Liver (tissue), 9 donors: ENCODE measurements around the gene ENOX1. TPM values are rescaled to one million over a fixed set of nuclear protein-coding genes. Genes with fewer than 3 reads are reported as not detected.

Source experiments
- DNase-seq: peaks from one replicate; pipeline ENCODE4 v3.0.0-alpha.2; 2017; ENCODE audit warnings: low spot score
- H3K27ac ChIP-seq, 2 donors: one replicate each; pipeline ENCODE4 v1.7.0; 2013; ENCODE audit warnings: inconsistent platforms in 2 of 2, low read length in 2 of 2, control low read depth in 1 of 2, low read depth in 1 of 2, mild to moderate bottlenecking in 1 of 2
- H3K27me3 ChIP-seq, 4 donors: one replicate each; pipeline versions ENCODE4 v1.6.1 to v1.7.0; 2013; ENCODE audit warnings: low read length in 3 of 4, inconsistent platforms in 1 of 4, mild to moderate bottlenecking in 1 of 4, moderate library complexity in 1 of 4; ENCODE audit not compliant: control insufficient read depth in 4 of 4, insufficient read depth in 4 of 4
- H3K36me3 ChIP-seq, 4 donors: one replicate each; pipeline versions ENCODE4 v1.6.1 to v1.7.0; 2013; ENCODE audit warnings: low read length in 3 of 4, mild to moderate bottlenecking in 3 of 4, low read depth in 1 of 4, moderate library complexity in 1 of 4; ENCODE audit not compliant: control insufficient read depth in 4 of 4, insufficient read depth in 3 of 4
- H3K4me1 ChIP-seq, 4 donors: one replicate each; pipeline versions ENCODE4 v1.6.1 to v1.7.0; 2013; ENCODE audit warnings: low read length in 3 of 4, mild to moderate bottlenecking in 3 of 4, moderate library complexity in 1 of 4; ENCODE audit not compliant: control insufficient read depth in 4 of 4, insufficient read depth in 4 of 4
- H3K4me3 ChIP-seq, 3 donors: one replicate each; pipeline versions ENCODE4 v1.6.1 to v1.7.0; 2013; ENCODE audit warnings: low read length in 3 of 3, control low read depth in 1 of 3, low read depth in 1 of 3, mild to moderate bottlenecking in 1 of 3
- H3K9ac ChIP-seq, 2 donors: one replicate each; pipeline ENCODE4 v1.7.0; 2013; ENCODE audit warnings: low read length in 2 of 2, mild to moderate bottlenecking in 2 of 2, moderate library complexity in 2 of 2, control low read depth in 1 of 2, low read depth in 1 of 2
- H3K9me3 ChIP-seq, 4 donors: one replicate each; pipeline versions ENCODE4 v1.6.1 to v1.7.0; 2013; ENCODE audit warnings: low read length in 3 of 4; ENCODE audit not compliant: control insufficient read depth in 4 of 4
- ATF3 ChIP-seq: IDR thresholded peaks from 2 replicates; pipeline ENCODE4 v1.6.1; 2016; ENCODE audit warnings: antibody characterized with exemption
- EGR1 ChIP-seq, 2 donors: IDR thresholded peaks; 2 replicates each; pipeline ENCODE4 v1.6.1; 2016 to 2018; ENCODE audit warnings: antibody characterized with exemption in 2 of 2, low read depth in 2 of 2
- FOXA1 ChIP-seq: IDR thresholded peaks from 2 replicates; pipeline ENCODE4 v1.6.1; 2016; ENCODE audit warnings: antibody characterized with exemption
- FOXA2 ChIP-seq: IDR thresholded peaks from 2 replicates; pipeline ENCODE4 v1.6.1; 2016; ENCODE audit warnings: antibody characterized with exemption
- HNF4G ChIP-seq: IDR thresholded peaks from 2 replicates; pipeline ENCODE4 v1.6.1; 2016; ENCODE audit warnings: antibody characterized with exemption
- JUND ChIP-seq, 2 donors: IDR thresholded peaks; 2 replicates each; pipeline ENCODE4 v1.6.1; 2016; ENCODE audit warnings: antibody characterized with exemption in 2 of 2
- NR2F2 ChIP-seq: IDR thresholded peaks from 2 replicates; pipeline ENCODE4 v1.6.1; 2016; ENCODE audit warnings: antibody characterized with exemption
- RAD21 ChIP-seq, 2 donors: IDR thresholded peaks; 2 replicates each; pipeline ENCODE4 v1.6.1; 2016; ENCODE audit warnings: antibody characterized with exemption in 2 of 2, mild to moderate bottlenecking in 2 of 2
- RXRA ChIP-seq, 2 donors: IDR thresholded peaks; 2 replicates each; pipeline ENCODE4 v1.6.1; 2017 to 2018; ENCODE audit warnings: antibody characterized with exemption in 2 of 2, mild to moderate bottlenecking in 1 of 2
- SP1 ChIP-seq: IDR thresholded peaks from 2 replicates; pipeline ENCODE4 v1.6.1; 2018; ENCODE audit warnings: antibody characterized with exemption, mild to moderate bottlenecking
- TAF1 ChIP-seq: conservative IDR thresholded peaks from 2 replicates; pipeline ENCODE4 v1.6.1; 2016; ENCODE audit warnings: antibody characterized with exemption, mild to moderate bottlenecking
- YY1 ChIP-seq: IDR thresholded peaks from 2 replicates; pipeline ENCODE4 v1.6.1; 2016; ENCODE audit warnings: antibody characterized with exemption, mild to moderate bottlenecking
- WGBS: extraction: QIAGEN DNeasy Blood & Tissue Kit; methylation state at CpG from one replicate; pipeline ENCODE4 v1.1.7; 2013; 5-methylcytosine and 5-hydroxymethylcytosine counted together
- polyA plus RNA-seq, 2 donors: library from polyadenylated mRNA; stranded (reverse) in 1 of 2; unstranded in 1 of 2; fragments of 200-250 nt in 1 of 2; fragments of >200 nt in 1 of 2; fragmentation: Nextera tagmentation in 1 of 2; extraction: Ambion mirVana in 1 of 2; gene quantifications; one replicate each; pipeline versions ENCODE4 v1.2.1 to v1.2.3, GENCODE V29; 2013 to 2015
- total RNA-seq, 2 donors: library from RNA; depleted of rRNA; stranded (reverse); fragments of >200 nt; gene quantifications; one replicate each; pipeline ENCODE4 v1.2.3, GENCODE V29; 2014
- TF ChIP-seq, protein P1 (sequence below): IDR thresholded peaks from 2 replicates; pipeline ENCODE4 v1.6.1; 2016; ENCODE audit warnings: antibody characterized with exemption, mild to moderate bottlenecking
- TF ChIP-seq, protein P2 (sequence below): fragments of 150-350 bp; IDR thresholded peaks from 2 replicates; pipeline ENCODE4 v1.5.1; 2017; ENCODE audit warnings: improper control_type of control experiment, low read depth, low read length; ENCODE audit not compliant: missing input control
- donor health status: healthy.
- donor health status: healthy.
- donor health status: healthy.
- donor health status: healthy.
- donor health status: healthy.

ENOX1 gene
- total and polyA plus RNA-seq, 4 donors: 0.02 to 0.33 (median 0.08) TPM; not detected in 1

GRCh38 chr13:43546251-43546650 lies 240.5 kb downstream of the ENOX1 start:
- no peak overlapping the region for H3K27ac ChIP-seq
- TF ChIP-seq, protein P1, sequence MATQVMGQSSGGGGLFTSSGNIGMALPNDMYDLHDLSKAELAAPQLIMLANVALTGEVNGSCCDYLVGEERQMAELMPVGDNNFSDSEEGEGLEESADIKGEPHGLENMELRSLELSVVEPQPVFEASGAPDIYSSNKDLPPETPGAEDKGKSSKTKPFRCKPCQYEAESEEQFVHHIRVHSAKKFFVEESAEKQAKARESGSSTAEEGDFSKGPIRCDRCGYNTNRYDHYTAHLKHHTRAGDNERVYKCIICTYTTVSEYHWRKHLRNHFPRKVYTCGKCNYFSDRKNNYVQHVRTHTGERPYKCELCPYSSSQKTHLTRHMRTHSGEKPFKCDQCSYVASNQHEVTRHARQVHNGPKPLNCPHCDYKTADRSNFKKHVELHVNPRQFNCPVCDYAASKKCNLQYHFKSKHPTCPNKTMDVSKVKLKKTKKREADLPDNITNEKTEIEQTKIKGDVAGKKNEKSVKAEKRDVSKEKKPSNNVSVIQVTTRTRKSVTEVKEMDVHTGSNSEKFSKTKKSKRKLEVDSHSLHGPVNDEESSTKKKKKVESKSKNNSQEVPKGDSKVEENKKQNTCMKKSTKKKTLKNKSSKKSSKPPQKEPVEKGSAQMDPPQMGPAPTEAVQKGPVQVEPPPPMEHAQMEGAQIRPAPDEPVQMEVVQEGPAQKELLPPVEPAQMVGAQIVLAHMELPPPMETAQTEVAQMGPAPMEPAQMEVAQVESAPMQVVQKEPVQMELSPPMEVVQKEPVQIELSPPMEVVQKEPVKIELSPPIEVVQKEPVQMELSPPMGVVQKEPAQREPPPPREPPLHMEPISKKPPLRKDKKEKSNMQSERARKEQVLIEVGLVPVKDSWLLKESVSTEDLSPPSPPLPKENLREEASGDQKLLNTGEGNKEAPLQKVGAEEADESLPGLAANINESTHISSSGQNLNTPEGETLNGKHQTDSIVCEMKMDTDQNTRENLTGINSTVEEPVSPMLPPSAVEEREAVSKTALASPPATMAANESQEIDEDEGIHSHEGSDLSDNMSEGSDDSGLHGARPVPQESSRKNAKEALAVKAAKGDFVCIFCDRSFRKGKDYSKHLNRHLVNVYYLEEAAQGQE: no peak
- TF ChIP-seq NR2F2: no peak
- TF ChIP-seq ATF3: no peak
- no peak for TF ChIP-seq FOXA1
- TF ChIP-seq EGR1 (IDR thresholded peaks at IDR 0.05; ENCODE audit: low read depth in 2 of 2): no peak
- no peak for TF ChIP-seq JUND (IDR thresholded peaks at IDR 0.05)
- no peak for TF ChIP-seq HNF4G
- TF ChIP-seq FOXA2: no peak
- H3K36me3 ChIP-seq: no peaks in the 10 kb centered on the region
- 51% methylated on average over 3 of the region's 3 CpGs for whole genome bisulfite sequencing
- no peak for DNase-seq
- H3K4me3 ChIP-seq: no peak overlapping the region
- H3K9me3 ChIP-seq: no peaks in the 10 kb centered on the region
- H3K27me3 ChIP-seq: no peaks in the 10 kb centered on the region
- no peaks in the 10 kb centered on the region for H3K4me1 ChIP-seq
- no peak overlapping the region for H3K9ac ChIP-seq

DNA sequence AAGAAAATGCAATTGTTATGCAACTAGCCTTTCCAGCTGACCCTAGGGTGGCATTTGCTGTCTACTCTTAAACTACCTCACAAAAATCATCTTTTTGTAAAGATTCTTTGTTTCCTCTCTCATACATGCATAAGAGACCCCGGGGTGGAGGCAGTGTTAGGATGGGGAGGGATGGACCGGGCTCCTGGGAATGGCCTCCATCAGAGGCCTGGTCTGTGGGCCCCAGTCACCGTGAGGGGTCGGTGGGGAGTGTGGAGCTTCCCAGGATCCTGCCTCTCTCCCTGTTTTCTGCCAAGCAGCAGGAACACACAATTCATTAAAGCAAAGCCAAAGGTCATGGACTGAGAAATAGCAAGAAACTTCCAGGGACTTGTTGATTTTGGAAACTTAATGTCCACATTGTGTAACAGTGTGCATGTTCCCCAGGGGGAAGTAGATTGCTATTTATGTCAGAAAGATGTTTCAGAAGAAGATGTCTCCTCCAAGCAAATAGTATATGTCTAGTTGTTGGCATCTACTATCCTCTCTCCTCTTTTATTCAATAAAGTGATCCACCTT lies 241.4 kb downstream of the ENOX1 start:
- Histone ChIP-seq H3K36me3 (no peaks in the 10 kb centered on the region), H3K27me3 (no peaks in the 10 kb centered on the region), H3K4me3 (no peak overlapping the region), H3K27ac (no peak overlapping the region), H3K9ac (no peak overlapping the region), H3K4me1 (no peaks in the 10 kb centered on the region), H3K9me3 (no peaks in the 10 kb centered on the region)
- TF ChIP-seq, protein P2, sequence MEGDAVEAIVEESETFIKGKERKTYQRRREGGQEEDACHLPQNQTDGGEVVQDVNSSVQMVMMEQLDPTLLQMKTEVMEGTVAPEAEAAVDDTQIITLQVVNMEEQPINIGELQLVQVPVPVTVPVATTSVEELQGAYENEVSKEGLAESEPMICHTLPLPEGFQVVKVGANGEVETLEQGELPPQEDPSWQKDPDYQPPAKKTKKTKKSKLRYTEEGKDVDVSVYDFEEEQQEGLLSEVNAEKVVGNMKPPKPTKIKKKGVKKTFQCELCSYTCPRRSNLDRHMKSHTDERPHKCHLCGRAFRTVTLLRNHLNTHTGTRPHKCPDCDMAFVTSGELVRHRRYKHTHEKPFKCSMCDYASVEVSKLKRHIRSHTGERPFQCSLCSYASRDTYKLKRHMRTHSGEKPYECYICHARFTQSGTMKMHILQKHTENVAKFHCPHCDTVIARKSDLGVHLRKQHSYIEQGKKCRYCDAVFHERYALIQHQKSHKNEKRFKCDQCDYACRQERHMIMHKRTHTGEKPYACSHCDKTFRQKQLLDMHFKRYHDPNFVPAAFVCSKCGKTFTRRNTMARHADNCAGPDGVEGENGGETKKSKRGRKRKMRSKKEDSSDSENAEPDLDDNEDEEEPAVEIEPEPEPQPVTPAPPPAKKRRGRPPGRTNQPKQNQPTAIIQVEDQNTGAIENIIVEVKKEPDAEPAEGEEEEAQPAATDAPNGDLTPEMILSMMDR: no peak
- TF ChIP-seq NR2F2: peak; percentile 82
- 73% methylated on average over 4 of the region's 4 CpGs for WGBS
- DNase-seq: no peak

DNA sequence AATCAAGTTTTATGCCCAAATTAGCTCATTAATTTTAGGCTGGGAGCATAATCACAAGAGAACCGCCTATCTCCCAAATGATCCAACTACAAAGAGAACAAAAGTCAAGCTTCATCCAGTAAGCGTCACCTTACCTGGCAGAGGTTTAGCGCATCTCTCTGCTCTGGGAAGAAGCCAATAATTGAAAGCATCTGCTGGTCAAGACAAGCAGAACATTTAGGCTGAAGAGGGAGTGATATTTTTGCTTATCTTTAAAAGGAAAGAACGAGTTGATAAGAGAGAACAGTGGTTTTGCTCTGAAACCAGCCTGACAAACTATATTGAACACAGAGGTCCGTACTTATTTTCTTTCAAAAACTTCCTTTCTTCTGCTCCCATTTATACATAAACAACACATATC lies 242.1 kb downstream of the ENOX1 start:
- WGBS: 85% methylated on average over 5 of the region's 5 CpGs
- Histone ChIP-seq H3K27me3 (no peaks in the 10 kb centered on the region), H3K27ac (no peak overlapping the region), H3K36me3 (no peaks in the 10 kb centered on the region), H3K9me3 (no peaks in the 10 kb centered on the region), H3K9ac (no peak overlapping the region), H3K4me3 (no peak overlapping the region), H3K4me1 (no peaks in the 10 kb centered on the region)
- TF ChIP-seq SP1: no peak
- TF ChIP-seq FOXA1: no peak
- TF ChIP-seq HNF4G: no peak
- TF ChIP-seq EGR1 (IDR thresholded peaks at IDR 0.05; ENCODE audit: low read depth in 2 of 2): no peak
- TF ChIP-seq, protein P1: no peak
- TF ChIP-seq, protein P2: no peak
- no peak for TF ChIP-seq TAF1
- no peak for TF ChIP-seq YY1
- TF ChIP-seq RAD21 (IDR thresholded peaks at IDR 0.05): no peak
- TF ChIP-seq FOXA2: no peak
- no peak for TF ChIP-seq ATF3
- TF ChIP-seq RXRA (IDR thresholded peaks at IDR 0.05): no peak
- TF ChIP-seq JUND (IDR thresholded peaks at IDR 0.05): no peak
- DNase-seq: no peak
